ENCODE results near the gene ZHX3. TPM values are rescaled to one million over a fixed set of nuclear protein-coding genes. Genes with fewer than 3 reads are reported as not detected.
A peak's percentile ranks its signal among the peaks of the same experiment; 100 is the strongest.

Gene ZHX3
- total and polyA plus RNA-seq, 7 donors: 3.6 to 69.0 (median 39.2) TPM

GRCh38 chr20:41330343-41330720, 12.8 kb upstream of the ZHX3 start:
- TF ChIP-seq EP300 (IDR thresholded peaks at IDR 0.05) (no peak), POLR2AphosphoS5 (IDR thresholded peaks at IDR 0.05) (no peak)
- no peak for DNase-seq
- Histone ChIP-seq H3K27ac (peak overlapping the region; percentile 73 to 88 (median 80)), H3K36me3 (no peaks in the 10 kb centered on the region), H3K4me3 (no peak overlapping the region), H3K4me1 (peaks cover 0 to 20% (median 16%) of the 10 kb centered on the region in 4 donors), H3K9me3 (no peaks in the 10 kb centered on the region), H3K27me3 (no peaks in the 10 kb centered on the region)
- 83 to 94% methylated on average over 5 of the region's 5 CpGs for WGBS, 2 donors
- intact Hi-C loops (cut with DNase I): no loop called here

GRCh38 chr20:41329435-41330342, 12.2 kb upstream of the ZHX3 start:
- no peaks in the 10 kb centered on the region for H3K27me3 ChIP-seq
- peak overlapping the region in 1 of 4 donors; percentile 8 for H3K4me3 ChIP-seq
- H3K36me3 ChIP-seq: no peaks in the 10 kb centered on the region
- TF ChIP-seq CTCF (IDR thresholded peaks at IDR 0.05): no peak
- TF ChIP-seq POLR2A (IDR thresholded peaks at IDR 0.05): peak in 1 of 2 donors; percentile 9
- TF ChIP-seq POLR2AphosphoS5 (IDR thresholded peaks at IDR 0.05): peak; percentile 51 to 89 (median 66)
- TF ChIP-seq EP300 (IDR thresholded peaks at IDR 0.05): peak in 1 of 4 donors; percentile 78
- no peaks in the 10 kb centered on the region for H3K9me3 ChIP-seq
- peaks cover 0 to 20% (median 16%) of the 10 kb centered on the region in 4 donors for H3K4me1 ChIP-seq
- intact Hi-C loops (cut with DNase I): no loop called here
- 38 to 62% methylated on average over 14 of the region's 14 CpGs for WGBS, 2 donors
- peak; percentile 94 for DNase-seq
- H3K27ac ChIP-seq: peak overlapping the region; percentile 73 to 88 (median 80)

GRCh38 chr20:41327178-41327577, 9.6 kb upstream of the ZHX3 start:
- Histone ChIP-seq H3K4me1 (peaks cover 0 to 20% (median 16%) of the 10 kb centered on the region in 4 donors), H3K27ac (no peak overlapping the region), H3K27me3 (no peaks in the 10 kb centered on the region), H3K9me3 (no peaks in the 10 kb centered on the region), H3K4me3 (no peak overlapping the region), H3K36me3 (no peaks in the 10 kb centered on the region)
- no peak for TF ChIP-seq CTCF (IDR thresholded peaks at IDR 0.05)
- TF ChIP-seq POLR2A (IDR thresholded peaks at IDR 0.05): no peak
- TF ChIP-seq POLR2AphosphoS5 (IDR thresholded peaks at IDR 0.05): no peak
- 83 to 89% methylated on average over 5 of the region's 5 CpGs for WGBS, 2 donors
- intact Hi-C loops (cut with DNase I): no loop called here
- DNase-seq: no peak

GRCh38 chr20:41320976-41321375, 3.4 kb upstream of the ZHX3 start:
- TF ChIP-seq POLR2A (IDR thresholded peaks at IDR 0.05) (no peak), EP300 (IDR thresholded peaks at IDR 0.05) (no peak), CTCF (IDR thresholded peaks at IDR 0.05) (no peak), POLR2AphosphoS5 (IDR thresholded peaks at IDR 0.05) (no peak)
- Histone ChIP-seq H3K4me3 (no peak overlapping the region), H3K9me3 (no peaks in the 10 kb centered on the region), H3K4me1 (peaks cover 0 to 14% (median 4%) of the 10 kb centered on the region in 4 donors), H3K27me3 (no peaks in the 10 kb centered on the region), H3K36me3 (no peaks in the 10 kb centered on the region), H3K27ac (no peak overlapping the region)
- intact Hi-C loops (cut with DNase I): no loop called here
- no peak for DNase-seq
- 74 to 88% methylated on average over 1 of the region's 1 CpG for WGBS, 2 donors

GRCh38 chr20:41320441-41320840, 2.9 kb upstream of the ZHX3 start:
- no peak overlapping the region for H3K4me3 ChIP-seq
- TF ChIP-seq POLR2A (IDR thresholded peaks at IDR 0.05): no peak
- no peak for TF ChIP-seq EP300 (IDR thresholded peaks at IDR 0.05)
- no peak for TF ChIP-seq POLR2AphosphoS5 (IDR thresholded peaks at IDR 0.05)
- TF ChIP-seq CTCF (IDR thresholded peaks at IDR 0.05): no peak
- H3K27me3 ChIP-seq: no peaks in the 10 kb centered on the region
- DNase-seq: no peak
- H3K36me3 ChIP-seq: no peaks in the 10 kb centered on the region
- H3K9me3 ChIP-seq: no peaks in the 10 kb centered on the region
- intact Hi-C loops (cut with DNase I): no loop called here
- H3K4me1 ChIP-seq: peaks cover 0 to 19% (median 9%) of the 10 kb centered on the region in 4 donors
- H3K27ac ChIP-seq: no peak overlapping the region
